GM23248 (cell line): ENCODE results near the gene SPATA24.

Source experiments
- EZH2 ChIP-seq: fragments of 200-600 bp; sonication (generic); IDR thresholded peaks from 2 replicates; pipeline ENCODE4 v1.6.1; 2018; ENCODE audit warnings: antibody characterized with exemption, mild to moderate bottlenecking; ENCODE audit not compliant: insufficient read depth, poor library complexity, severe bottlenecking
- EZH2phosphoT487 ChIP-seq: fragments of 200-600 bp; sonication (generic); IDR thresholded peaks from 2 replicates; pipeline ENCODE4 v1.6.1; 2018; ENCODE audit warnings: antibody characterized with exemption, moderate library complexity, mild to moderate bottlenecking, low read depth; ENCODE audit not compliant: insufficient read depth

- TF ChIP-seq EZH2 (no peak), EZH2phosphoT487 (no peak)
These were observed 12.8 kb upstream of the SPATA24 start for GRCh38 chr5:139416651-139417050.
